A549 treated with ZK216348 at 1 μM for 4 hours (cell line): ENCODE measurements around the gene SLC30A7. TPM values are rescaled to one million over a fixed set of nuclear protein-coding genes. Genes with fewer than 3 reads are reported as not detected.

Experiments used
- total RNA-seq: library from RNA; stranded (reverse); fragments of 200-300 nt; extraction: Qiagen RNA extraction; gene quantifications from 5 replicates; pipeline ENCODE4 v1.2.3, GENCODE V29; 2022; ENCODE audit warnings: low read depth

Gene SLC30A7
- total RNA-seq = 5.4 to 10.3 TPM (median 9.9 TPM) in 5 replicates

GRCh38 chr1:100895540-100896480 is at the start of gene SLC30A7:
Gene SLC30A7, plus strand, starts transcription at chr1:100896090. Its CDS starts 173 bp downstream, at chr1:100896263.

GRCh38 chr1:100894603-100895539 is 1.0 kb upstream of the SLC30A7 start, which contains the start of gene EXTL2:
Gene EXTL2, minus strand, starts transcription at chr1:100894842. Its CDS starts 6,085 bp downstream, at chr1:100888757.

GRCh38 chr1:101025657-101026429 is 130.0 kb downstream of the SLC30A7 start, which contains the start of gene DPH5:
Gene DPH5, minus strand, starts transcription at chr1:101025784. Its CDS starts 341 bp downstream, at chr1:101025443.

Other genes with a start within 250 kb of the SLC30A7 start
- 0.06 TPM in 1 of 5 replicates, not detected in the others for gene VCAM1, start 176.3 kb upstream of the SLC30A7 start, total RNA-seq
- gene EXTL2, start 1.2 kb upstream of the SLC30A7 start, total RNA-seq = 6.2 to 10.1 TPM (median 7.6 TPM) in 5 replicates
- 31.0 to 32.5 TPM (median 31.8 TPM) in 5 replicates for gene DPH5, start 129.7 kb downstream of the SLC30A7 start, total RNA-seq